ENCODE data around the gene CELF1. TPM values are rescaled to one million over a fixed set of nuclear protein-coding genes. Genes with fewer than 3 reads are reported as not detected.

The CELF1 gene
- polyA plus RNA-seq, 1 donor from 2014 or later, result 209 TPM

DNA sequence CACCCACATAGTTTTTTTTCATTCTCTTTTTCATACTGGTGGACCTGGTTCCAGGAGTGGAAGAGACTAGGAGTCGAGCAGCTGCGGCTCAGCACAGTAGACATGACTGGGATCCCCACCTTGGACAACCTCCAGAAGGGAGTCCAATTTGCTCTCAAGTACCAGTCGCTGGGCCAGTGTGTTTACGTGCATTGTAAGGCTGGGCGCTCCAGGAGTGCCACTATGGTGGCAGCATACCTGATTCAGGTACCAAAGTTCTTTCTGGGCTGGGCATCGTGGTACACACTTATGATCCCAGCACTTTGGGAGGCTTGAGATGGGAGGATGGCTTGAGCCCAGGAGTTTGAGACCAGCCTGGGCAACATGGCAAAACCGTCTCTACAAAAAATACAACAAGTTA is 16.7 kb upstream of the CELF1 start:
- Histone ChIP-seq H3K9ac (ENCODE audit: low read length) (no peak overlapping the region), H3K9me3 (ENCODE audit: low read length) (no peaks in the 10 kb centered on the region), H3K27ac (ENCODE audit: low read length) (no peak overlapping the region), H3K4me3 (ENCODE audit: low read length) (no peak overlapping the region), H3K36me3 (ENCODE audit: insufficient read depth, low read length) (no peaks in the 10 kb centered on the region), H3K4me2 (ENCODE audit: low read length) (no peak overlapping the region), H3K9me2 (ENCODE audit: insufficient read depth, low read length) (no peaks in the 10 kb centered on the region), H4K20me1 (ENCODE audit: insufficient read depth) (no peaks in the 10 kb centered on the region), H3F3A (ENCODE audit: insufficient read depth, low read length, poor library complexity, severe bottlenecking) (no peaks in the 10 kb centered on the region), H3K27me3 (ENCODE audit: insufficient read depth, low read depth, low read length) (peaks cover 15% of the 10 kb centered on the region), H3K79me2 (replicated peaks; ENCODE audit: insufficient read depth, low read length) (no peaks in the 10 kb centered on the region), H2AFZ (ENCODE audit: low read depth, low read length) (no peak overlapping the region)
- TF ChIP-seq EZH2 (IDR thresholded peaks at IDR 0.05; ENCODE audit: borderline replicate concordance, insufficient read depth, low read length, poor library complexity, severe bottlenecking) (no peak), MXI1 (conservative IDR thresholded peaks at IDR 0.05; ENCODE audit: poor library complexity, severe bottlenecking) (no peak), TAF1 (IDR thresholded peaks at IDR 0.05; ENCODE audit: low read depth) (no peak), SMC3 (conservative IDR thresholded peaks at IDR 0.05; ENCODE audit: poor library complexity) (no peak), RAD21 (conservative IDR thresholded peaks at IDR 0.05) (no peak), POLR2AphosphoS5 (IDR thresholded peaks at IDR 0.05) (no peak), CTCF (IDR thresholded peaks at IDR 0.05; ENCODE audit: poor library complexity, severe bottlenecking) (no peak), EP300 (conservative IDR thresholded peaks at IDR 0.05; ENCODE audit: poor library complexity, severe bottlenecking) (no peak)
- TF ChIP-seq, protein P1, sequence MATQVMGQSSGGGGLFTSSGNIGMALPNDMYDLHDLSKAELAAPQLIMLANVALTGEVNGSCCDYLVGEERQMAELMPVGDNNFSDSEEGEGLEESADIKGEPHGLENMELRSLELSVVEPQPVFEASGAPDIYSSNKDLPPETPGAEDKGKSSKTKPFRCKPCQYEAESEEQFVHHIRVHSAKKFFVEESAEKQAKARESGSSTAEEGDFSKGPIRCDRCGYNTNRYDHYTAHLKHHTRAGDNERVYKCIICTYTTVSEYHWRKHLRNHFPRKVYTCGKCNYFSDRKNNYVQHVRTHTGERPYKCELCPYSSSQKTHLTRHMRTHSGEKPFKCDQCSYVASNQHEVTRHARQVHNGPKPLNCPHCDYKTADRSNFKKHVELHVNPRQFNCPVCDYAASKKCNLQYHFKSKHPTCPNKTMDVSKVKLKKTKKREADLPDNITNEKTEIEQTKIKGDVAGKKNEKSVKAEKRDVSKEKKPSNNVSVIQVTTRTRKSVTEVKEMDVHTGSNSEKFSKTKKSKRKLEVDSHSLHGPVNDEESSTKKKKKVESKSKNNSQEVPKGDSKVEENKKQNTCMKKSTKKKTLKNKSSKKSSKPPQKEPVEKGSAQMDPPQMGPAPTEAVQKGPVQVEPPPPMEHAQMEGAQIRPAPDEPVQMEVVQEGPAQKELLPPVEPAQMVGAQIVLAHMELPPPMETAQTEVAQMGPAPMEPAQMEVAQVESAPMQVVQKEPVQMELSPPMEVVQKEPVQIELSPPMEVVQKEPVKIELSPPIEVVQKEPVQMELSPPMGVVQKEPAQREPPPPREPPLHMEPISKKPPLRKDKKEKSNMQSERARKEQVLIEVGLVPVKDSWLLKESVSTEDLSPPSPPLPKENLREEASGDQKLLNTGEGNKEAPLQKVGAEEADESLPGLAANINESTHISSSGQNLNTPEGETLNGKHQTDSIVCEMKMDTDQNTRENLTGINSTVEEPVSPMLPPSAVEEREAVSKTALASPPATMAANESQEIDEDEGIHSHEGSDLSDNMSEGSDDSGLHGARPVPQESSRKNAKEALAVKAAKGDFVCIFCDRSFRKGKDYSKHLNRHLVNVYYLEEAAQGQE (IDR thresholded peaks at IDR 0.05; ENCODE audit: borderline replicate concordance), result no peak

DNA sequence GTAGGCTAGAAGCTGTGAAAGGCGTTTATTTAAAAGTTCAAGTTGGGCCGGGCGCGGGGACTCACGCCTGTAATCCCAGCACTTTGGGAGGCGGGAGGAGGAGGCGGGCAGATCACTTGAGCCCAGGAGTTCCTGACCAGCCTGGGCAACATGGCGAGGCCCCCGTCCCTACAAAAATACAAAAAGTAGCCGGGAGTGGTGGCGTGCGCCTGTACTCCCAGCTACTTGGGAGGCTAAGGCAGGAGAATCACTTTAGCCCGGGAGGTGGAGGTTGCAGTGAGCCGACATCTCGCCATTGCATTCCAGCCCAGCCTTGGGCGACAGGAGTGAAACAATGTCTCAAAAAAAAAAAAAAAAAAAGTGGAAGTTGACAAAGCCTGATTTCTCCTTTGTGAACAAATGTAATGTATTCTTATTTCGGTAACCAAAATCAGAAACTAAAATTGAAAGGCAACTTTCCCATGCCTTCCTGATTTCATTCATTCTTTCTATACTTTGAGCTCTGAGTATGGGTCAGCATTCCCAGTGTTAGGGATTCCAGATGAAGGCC is 13.3 kb upstream of the CELF1 start:
- H3K4me2 ChIP-seq (ENCODE audit: low read length), result no peak overlapping the region
- no peak overlapping the region for H2AFZ ChIP-seq (ENCODE audit: low read depth, low read length)
- H3F3A ChIP-seq (ENCODE audit: insufficient read depth, low read length, poor library complexity, severe bottlenecking), result no peaks in the 10 kb centered on the region
- no peaks in the 10 kb centered on the region for H3K9me2 ChIP-seq (ENCODE audit: insufficient read depth, low read length)
- H3K9me3 ChIP-seq (ENCODE audit: low read length), result no peaks in the 10 kb centered on the region
- TF ChIP-seq POLR2AphosphoS5 (IDR thresholded peaks at IDR 0.05) (no peak), CTCF (IDR thresholded peaks at IDR 0.05; ENCODE audit: poor library complexity, severe bottlenecking) (no peak), EZH2 (IDR thresholded peaks at IDR 0.05; ENCODE audit: borderline replicate concordance, insufficient read depth, low read length, poor library complexity, severe bottlenecking) (no peak), EP300 (conservative IDR thresholded peaks at IDR 0.05; ENCODE audit: poor library complexity, severe bottlenecking) (no peak), RAD21 (conservative IDR thresholded peaks at IDR 0.05) (no peak), MXI1 (conservative IDR thresholded peaks at IDR 0.05; ENCODE audit: poor library complexity, severe bottlenecking) (no peak), SMC3 (conservative IDR thresholded peaks at IDR 0.05; ENCODE audit: poor library complexity) (no peak), TAF1 (IDR thresholded peaks at IDR 0.05; ENCODE audit: low read depth) (no peak)
- TF ChIP-seq, protein P1 (IDR thresholded peaks at IDR 0.05; ENCODE audit: borderline replicate concordance), result no peak
- H3K27me3 ChIP-seq (ENCODE audit: insufficient read depth, low read depth, low read length), result peaks cover 16% of the 10 kb centered on the region
- H3K36me3 ChIP-seq (ENCODE audit: insufficient read depth, low read length), result no peaks in the 10 kb centered on the region
- no peaks in the 10 kb centered on the region for H3K79me2 ChIP-seq (replicated peaks; ENCODE audit: insufficient read depth, low read length)
- no peaks in the 10 kb centered on the region for H4K20me1 ChIP-seq (ENCODE audit: insufficient read depth)
- H3K27ac ChIP-seq (ENCODE audit: low read length), result no peak overlapping the region
- H3K9ac ChIP-seq (ENCODE audit: low read length), result no peak overlapping the region
- no peak overlapping the region for H3K4me3 ChIP-seq (ENCODE audit: low read length)

Measured in neural cell (in vitro differentiated cells).